Adipocyte (in vitro differentiated cells): ENCODE results near the gene SOX13.

Experiments
- DNase-seq: peaks from one replicate; pipeline ENCODE4 v3.0.0-alpha.2; 2015; ENCODE audit warnings: low read depth
- H3K27me3 ChIP-seq: replicated peaks from 2 replicates; pipeline ENCODE4 v1.7.0; 2013; ENCODE audit warnings: mild to moderate bottlenecking, low read length, moderate library complexity; ENCODE audit not compliant: control insufficient read depth, insufficient read depth
- H3K36me3 ChIP-seq: 2 replicates; pipeline ENCODE4 v1.7.0; 2013; ENCODE audit warnings: low read length, mild to moderate bottlenecking, moderate library complexity; ENCODE audit not compliant: control insufficient read depth, insufficient read depth, severe bottlenecking
- H3K4me1 ChIP-seq: 2 replicates; pipeline ENCODE4 v1.7.0; 2013; ENCODE audit warnings: mild to moderate bottlenecking, low read length, moderate library complexity; ENCODE audit not compliant: control insufficient read depth, insufficient read depth
- H3K4me3 ChIP-seq: 2 replicates; pipeline ENCODE4 v1.7.0; 2013; ENCODE audit warnings: mild to moderate bottlenecking, low read length, moderate library complexity
- H3K9ac ChIP-seq: 2 replicates; pipeline ENCODE4 v1.7.0; 2013; ENCODE audit warnings: mild to moderate bottlenecking, low read length, moderate library complexity
- H3K9me3 ChIP-seq: 2 replicates; pipeline ENCODE4 v1.7.0; 2013; ENCODE audit warnings: mild to moderate bottlenecking, low read length, moderate library complexity; ENCODE audit not compliant: control insufficient read depth

The SOX13 gene

DNA sequence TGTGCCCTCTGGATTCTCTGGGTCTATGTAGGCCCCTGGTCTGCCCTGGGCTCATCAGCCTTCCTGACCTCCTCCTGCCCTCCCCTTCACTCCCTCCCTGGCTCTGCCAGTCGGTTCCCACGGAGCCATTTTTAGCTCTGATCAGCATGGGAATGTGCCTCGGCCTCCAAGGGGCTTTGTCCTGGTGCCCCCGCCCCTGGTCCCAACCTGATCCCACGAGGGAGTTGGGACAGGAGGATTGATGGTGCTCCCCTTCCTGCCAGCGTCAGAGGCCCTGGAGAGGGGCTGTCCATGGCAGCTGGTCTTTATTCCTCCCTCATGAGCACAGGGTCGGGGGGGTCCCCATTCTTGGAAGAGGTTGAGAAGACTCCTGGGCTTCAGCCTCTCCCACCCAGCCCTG, 54.0 kb downstream of the SOX13 start:
- no peak for DNase-seq
- Histone ChIP-seq H3K9ac (no peak overlapping the region), H3K27me3 (no peaks in the 10 kb centered on the region), H3K9me3 (no peaks in the 10 kb centered on the region), H3K36me3 (peaks cover 46% of the 10 kb centered on the region), H3K4me1 (peaks cover 36% of the 10 kb centered on the region), H3K4me3 (no peak overlapping the region)

GRCh38 chr1:204127597-204128242, 54.8 kb downstream of the SOX13 start:
- no peaks in the 10 kb centered on the region for H3K27me3 ChIP-seq
- H3K9me3 ChIP-seq, result no peaks in the 10 kb centered on the region
- peaks cover 36% of the 10 kb centered on the region for H3K4me1 ChIP-seq
- H3K36me3 ChIP-seq, result peaks cover 38% of the 10 kb centered on the region
- peak overlapping the region; percentile 23 for H3K9ac ChIP-seq
- DNase-seq, result peak; percentile 88
- no peak overlapping the region for H3K4me3 ChIP-seq

GRCh38 chr1:204128464-204128963, 55.6 kb downstream of the SOX13 start:
- Histone ChIP-seq H3K9me3 (no peaks in the 10 kb centered on the region), H3K9ac (peak overlapping the region; percentile 13), H3K36me3 (peaks cover 30% of the 10 kb centered on the region), H3K4me1 (peaks cover 36% of the 10 kb centered on the region), H3K27me3 (no peaks in the 10 kb centered on the region), H3K4me3 (no peak overlapping the region)
- no peak for DNase-seq

GRCh38 chr1:204128964-204129896, 56.3 kb downstream of the SOX13 start:
- Histone ChIP-seq H3K27me3 (no peaks in the 10 kb centered on the region), H3K4me3 (no peak overlapping the region), H3K36me3 (peaks cover 23% of the 10 kb centered on the region), H3K4me1 (peaks cover 36% of the 10 kb centered on the region), H3K9ac (peak overlapping the region; percentile 44), H3K9me3 (no peaks in the 10 kb centered on the region)
- peak; percentile 88 for DNase-seq

- H3K27me3 ChIP-seq, result no peaks in the 10 kb centered on the region
- peaks cover 14% of the 10 kb centered on the region for H3K36me3 ChIP-seq
- DNase-seq, result no peak
- no peak overlapping the region for H3K9ac ChIP-seq
- H3K4me1 ChIP-seq, result peaks cover 36% of the 10 kb centered on the region
- no peak overlapping the region for H3K4me3 ChIP-seq
- no peaks in the 10 kb centered on the region for H3K9me3 ChIP-seq
Measured at GRCh38 chr1:204130178-204130577, 57.3 kb downstream of the SOX13 start.

- peak; percentile 86 for DNase-seq
- peaks cover 3% of the 10 kb centered on the region for H3K36me3 ChIP-seq
Measured at GRCh38 chr1:204130981-204131892, 58.3 kb downstream of the SOX13 start.

GRCh38 chr1:204131978-204132377, 59.1 kb downstream of the SOX13 start:
- H3K9ac ChIP-seq, result no peak overlapping the region
- no peak overlapping the region for H3K4me3 ChIP-seq
- H3K9me3 ChIP-seq, result no peaks in the 10 kb centered on the region
- H3K4me1 ChIP-seq, result peaks cover 32% of the 10 kb centered on the region
- H3K36me3 ChIP-seq, result no peaks in the 10 kb centered on the region
- H3K27me3 ChIP-seq, result no peaks in the 10 kb centered on the region
- DNase-seq, result no peak

More at GRCh38 chr1:204130981-204131892, 58.3 kb downstream of the SOX13 start:
- H3K9ac ChIP-seq, result peak overlapping the region; percentile 27
- H3K27me3 ChIP-seq, result no peaks in the 10 kb centered on the region
- no peaks in the 10 kb centered on the region for H3K9me3 ChIP-seq
- H3K4me3 ChIP-seq, result no peak overlapping the region
- H3K4me1 ChIP-seq, result peaks cover 36% of the 10 kb centered on the region

DNA sequence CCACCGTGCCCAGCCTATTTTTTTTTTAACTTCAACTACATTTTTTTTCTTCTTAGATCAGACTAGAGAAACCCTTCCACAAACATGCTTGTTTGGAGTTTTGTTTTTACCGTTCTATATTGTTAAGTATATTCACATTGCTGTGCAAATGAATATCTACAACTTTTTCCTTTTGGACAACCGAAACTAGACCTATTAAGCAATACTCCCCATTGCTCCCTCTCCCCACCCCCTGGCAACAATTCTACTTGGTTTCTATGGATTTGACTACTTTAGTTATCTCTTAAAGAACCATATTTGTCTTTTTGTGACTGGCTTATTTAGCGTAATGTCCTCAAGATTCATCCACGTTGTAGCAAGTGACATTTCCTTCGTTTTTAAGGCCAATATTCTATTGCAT, 59.8 kb downstream of the SOX13 start:
- Histone ChIP-seq H3K27me3 (no peaks in the 10 kb centered on the region), H3K36me3 (no peaks in the 10 kb centered on the region), H3K9ac (no peak overlapping the region), H3K9me3 (no peaks in the 10 kb centered on the region), H3K4me1 (peaks cover 26% of the 10 kb centered on the region), H3K4me3 (no peak overlapping the region)
- no peak for DNase-seq

DNA sequence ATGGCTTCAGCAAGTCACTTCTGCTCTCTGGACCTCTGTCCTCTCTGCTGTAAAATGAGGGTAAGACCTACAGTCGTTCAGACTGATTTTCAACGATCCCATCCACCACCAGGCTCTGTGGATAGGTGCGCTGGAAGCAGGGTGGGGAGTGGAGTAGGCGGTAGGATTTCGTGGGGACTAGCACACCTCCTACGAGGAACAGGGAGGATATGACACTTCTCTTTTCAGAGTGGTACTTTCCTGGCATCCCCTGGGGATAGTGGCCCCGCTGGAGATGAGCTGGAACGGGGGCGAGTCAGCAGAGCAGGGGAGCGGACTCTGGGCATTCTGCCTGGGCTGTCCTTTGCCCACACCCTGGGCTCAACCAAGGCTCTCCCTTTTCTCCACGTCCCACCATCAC, 61.2 kb downstream of the SOX13 start:
- peaks cover 3% of the 10 kb centered on the region for H3K36me3 ChIP-seq
- peaks cover 22% of the 10 kb centered on the region for H3K4me1 ChIP-seq
- DNase-seq, result no peak
- H3K4me3 ChIP-seq, result no peak overlapping the region
- no peaks in the 10 kb centered on the region for H3K9me3 ChIP-seq
- no peaks in the 10 kb centered on the region for H3K27me3 ChIP-seq
- no peak overlapping the region for H3K9ac ChIP-seq

DNA sequence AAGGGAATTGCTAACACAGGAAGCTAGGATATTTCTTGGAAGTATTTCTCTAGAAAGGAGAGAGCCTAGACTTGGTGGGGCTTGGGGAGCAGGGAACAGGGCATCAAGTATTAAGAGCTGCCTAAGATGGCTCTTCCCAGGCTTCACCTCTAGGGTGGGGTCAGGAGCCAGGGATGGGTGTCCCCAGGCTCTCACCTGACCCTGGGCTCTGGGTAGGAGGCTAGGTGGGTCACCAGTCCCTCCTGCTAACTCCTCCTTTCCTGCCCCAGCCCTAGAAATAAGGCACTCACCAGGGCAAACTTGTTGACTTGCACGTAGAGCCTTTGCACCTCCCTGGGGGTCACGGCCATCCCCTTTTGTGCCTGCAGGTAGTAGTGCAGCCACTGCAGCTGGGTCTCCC, 63.9 kb downstream of the SOX13 start:
- Histone ChIP-seq H3K27me3 (peaks cover 17% of the 10 kb centered on the region), H3K36me3 (peaks cover 3% of the 10 kb centered on the region), H3K4me3 (no peak overlapping the region), H3K4me1 (peaks cover under 1% of the 10 kb centered on the region), H3K9me3 (no peaks in the 10 kb centered on the region), H3K9ac (no peak overlapping the region)
- no peak for DNase-seq
